HUES48 (cell line): ENCODE measurements around the gene GFPT1.

ENCODE experiments used
- H3K27ac ChIP-seq: one replicate; pipeline ENCODE4 v1.7.0; 2013; ENCODE audit warnings: low read depth, low read length, inconsistent platforms
- H3K27me3 ChIP-seq: 2 replicates; pipeline ENCODE4 v1.6.1; 2013; ENCODE audit warnings: mild to moderate bottlenecking, low read length; ENCODE audit not compliant: control insufficient read depth, insufficient read depth
- H3K36me3 ChIP-seq: 2 replicates; pipeline ENCODE4 v1.6.1; 2013; ENCODE audit warnings: low read length; ENCODE audit not compliant: control insufficient read depth, insufficient read depth
- H3K4me1 ChIP-seq: 2 replicates; pipeline ENCODE4 v1.6.1; 2013; ENCODE audit warnings: mild to moderate bottlenecking, low read length; ENCODE audit not compliant: control insufficient read depth, insufficient read depth
- H3K4me3 ChIP-seq: 2 replicates; pipeline ENCODE4 v1.5.1; 2013; ENCODE audit warnings: mild to moderate bottlenecking, low read depth, low read length
- H3K9ac ChIP-seq: 2 replicates; pipeline ENCODE4 v1.6.1; 2013; ENCODE audit warnings: mild to moderate bottlenecking, low read depth, low read length, moderate library complexity
- H3K9me3 ChIP-seq: 2 replicates; pipeline ENCODE4 v1.6.1; 2013; ENCODE audit warnings: low read length; ENCODE audit not compliant: control insufficient read depth, insufficient read depth

GFPT1 gene

DNA sequence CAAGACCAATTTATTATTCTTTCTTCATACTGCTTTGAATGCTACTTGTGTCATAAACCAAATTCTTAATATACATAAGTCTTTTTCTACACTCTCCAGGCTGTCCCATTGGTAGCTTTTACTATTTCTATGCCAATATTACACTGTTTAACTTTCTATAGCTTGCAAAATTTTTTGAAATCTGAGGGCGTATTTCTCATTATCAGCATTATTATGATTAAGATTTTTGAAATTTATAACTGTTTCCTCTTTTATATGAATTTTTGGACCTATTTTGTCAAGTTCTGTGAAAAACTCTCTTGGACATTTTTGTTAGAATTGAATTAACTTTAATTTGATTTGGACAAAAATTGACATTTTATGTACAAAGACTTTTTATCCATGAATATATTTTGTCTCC, 98.6 kb downstream of the GFPT1 start:
- Histone ChIP-seq H3K9me3 (no peaks in the 10 kb centered on the region), H3K4me3 (no peak overlapping the region), H3K36me3 (no peaks in the 10 kb centered on the region), H3K27me3 (no peaks in the 10 kb centered on the region), H3K4me1 (no peaks in the 10 kb centered on the region), H3K9ac (no peak overlapping the region), H3K27ac (no peak overlapping the region)

GRCh38 chr2:69287544-69287943, 99.5 kb downstream of the GFPT1 start:
- H3K9me3 ChIP-seq = no peaks in the 10 kb centered on the region
- H3K27ac ChIP-seq = no peak overlapping the region
- H3K9ac ChIP-seq = no peak overlapping the region
- no peaks in the 10 kb centered on the region for H3K4me1 ChIP-seq
- H3K27me3 ChIP-seq = no peaks in the 10 kb centered on the region
- no peak overlapping the region for H3K4me3 ChIP-seq
- no peaks in the 10 kb centered on the region for H3K36me3 ChIP-seq

DNA sequence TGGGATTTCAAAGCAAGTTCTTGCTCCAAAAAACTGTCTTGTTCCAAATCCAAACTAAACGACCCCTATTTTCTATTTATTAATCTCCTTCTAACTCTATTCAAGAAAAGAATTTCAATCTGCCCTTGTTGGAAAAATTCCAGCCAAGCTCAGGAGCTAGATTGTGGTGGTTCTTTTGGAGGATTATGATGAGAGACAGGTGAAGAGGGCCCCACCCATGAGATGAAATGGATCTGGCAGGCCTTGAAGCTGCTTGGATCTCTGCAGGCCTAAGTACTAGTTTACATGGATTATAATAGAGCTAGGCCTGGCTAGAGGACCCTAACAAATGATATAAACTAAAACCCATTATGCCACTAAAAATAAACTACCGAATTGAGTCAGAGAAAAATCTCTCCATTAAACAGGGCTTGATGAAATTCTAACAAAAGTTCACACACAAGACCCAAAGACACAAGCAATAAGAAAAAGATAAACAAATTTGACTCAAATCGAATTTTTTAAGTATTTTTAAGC, 101.6 kb downstream of the GFPT1 start:
- no peak overlapping the region for H3K27ac ChIP-seq
- no peaks in the 10 kb centered on the region for H3K4me1 ChIP-seq
- H3K9ac ChIP-seq = no peak overlapping the region
- H3K27me3 ChIP-seq = no peaks in the 10 kb centered on the region
- no peaks in the 10 kb centered on the region for H3K9me3 ChIP-seq
- H3K4me3 ChIP-seq = no peak overlapping the region
- no peaks in the 10 kb centered on the region for H3K36me3 ChIP-seq

GRCh38 chr2:69280796-69281412, 106.1 kb downstream of the GFPT1 start:
- Histone ChIP-seq H3K4me3 (no peak overlapping the region), H3K36me3 (no peaks in the 10 kb centered on the region), H3K27ac (no peak overlapping the region), H3K27me3 (no peaks in the 10 kb centered on the region), H3K9ac (no peak overlapping the region), H3K9me3 (no peaks in the 10 kb centered on the region), H3K4me1 (no peaks in the 10 kb centered on the region)

GRCh38 chr2:69279931-69280681, 106.9 kb downstream of the GFPT1 start:
- no peak overlapping the region for H3K27ac ChIP-seq
- no peak overlapping the region for H3K4me3 ChIP-seq
- no peaks in the 10 kb centered on the region for H3K4me1 ChIP-seq
- no peaks in the 10 kb centered on the region for H3K36me3 ChIP-seq
- no peaks in the 10 kb centered on the region for H3K9me3 ChIP-seq
- H3K9ac ChIP-seq = no peak overlapping the region
- no peaks in the 10 kb centered on the region for H3K27me3 ChIP-seq

GRCh38 chr2:69279211-69279610, 107.8 kb downstream of the GFPT1 start:
- H3K36me3 ChIP-seq = no peaks in the 10 kb centered on the region
- H3K4me1 ChIP-seq = no peaks in the 10 kb centered on the region
- no peak overlapping the region for H3K27ac ChIP-seq
- H3K27me3 ChIP-seq = no peaks in the 10 kb centered on the region
- no peaks in the 10 kb centered on the region for H3K9me3 ChIP-seq
- H3K4me3 ChIP-seq = no peak overlapping the region
- no peak overlapping the region for H3K9ac ChIP-seq

DNA sequence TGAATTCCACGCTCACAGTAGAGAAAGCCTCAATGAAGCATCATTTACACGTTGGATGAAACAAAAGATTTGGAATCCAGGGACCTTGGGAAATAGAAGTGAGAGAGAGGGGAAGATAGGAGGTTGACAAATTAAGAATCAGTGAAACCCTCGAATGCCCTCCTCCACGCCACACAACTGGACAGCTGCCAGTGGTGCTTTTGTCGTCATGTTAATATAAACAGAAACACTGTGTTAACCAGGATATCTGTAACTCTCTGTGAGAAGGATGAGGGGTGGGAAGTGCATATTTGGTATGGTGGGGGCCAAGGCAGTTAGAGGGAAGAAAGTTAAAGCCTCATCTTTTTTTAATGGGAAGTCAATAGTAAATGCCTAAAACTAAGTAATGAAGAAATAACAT, 108.7 kb downstream of the GFPT1 start:
- H3K9ac ChIP-seq = no peak overlapping the region
- H3K9me3 ChIP-seq = no peaks in the 10 kb centered on the region
- no peak overlapping the region for H3K27ac ChIP-seq
- H3K4me3 ChIP-seq = no peak overlapping the region
- no peaks in the 10 kb centered on the region for H3K36me3 ChIP-seq
- no peaks in the 10 kb centered on the region for H3K4me1 ChIP-seq
- no peaks in the 10 kb centered on the region for H3K27me3 ChIP-seq

GRCh38 chr2:69275490-69275889, 111.5 kb downstream of the GFPT1 start:
- no peaks in the 10 kb centered on the region for H3K27me3 ChIP-seq
- H3K9me3 ChIP-seq = no peaks in the 10 kb centered on the region
- H3K4me3 ChIP-seq = no peak overlapping the region
- no peaks in the 10 kb centered on the region for H3K4me1 ChIP-seq
- no peak overlapping the region for H3K27ac ChIP-seq
- no peaks in the 10 kb centered on the region for H3K36me3 ChIP-seq
- no peak overlapping the region for H3K9ac ChIP-seq

DNA sequence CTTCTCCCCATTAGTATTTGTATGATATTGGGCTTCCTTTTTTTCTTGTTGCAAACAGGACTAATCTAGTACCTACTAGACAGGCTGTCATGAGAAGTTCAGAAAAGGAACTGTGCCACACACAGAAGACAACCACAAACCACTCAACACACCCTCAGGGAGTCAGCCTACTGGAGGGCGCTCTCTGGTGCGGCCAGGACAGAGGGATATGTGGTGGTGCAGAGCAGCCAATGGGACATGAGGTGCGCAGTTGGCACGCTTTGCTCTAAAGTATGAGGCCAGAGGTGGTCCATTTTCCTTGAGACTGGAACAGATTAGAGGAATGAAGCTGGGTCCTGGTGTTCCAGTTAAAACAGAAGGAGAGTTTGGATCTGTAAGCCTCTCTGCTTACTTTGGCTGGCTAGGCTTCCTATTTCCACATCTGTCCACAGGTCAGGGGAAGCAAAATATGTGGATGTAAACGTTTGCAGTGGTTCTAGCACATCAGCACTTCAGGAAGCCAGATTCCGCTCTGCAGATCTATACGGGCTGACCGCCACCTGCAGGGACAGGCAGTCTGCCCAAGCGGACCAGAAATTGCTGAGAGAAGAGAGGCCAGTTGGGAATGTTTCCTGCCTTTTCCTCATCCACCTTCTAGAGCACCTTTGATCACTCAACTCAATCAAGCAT, 114.1 kb downstream of the GFPT1 start:
- Histone ChIP-seq H3K27me3 (no peaks in the 10 kb centered on the region), H3K36me3 (no peaks in the 10 kb centered on the region), H3K9ac (no peak overlapping the region), H3K4me3 (no peak overlapping the region), H3K27ac (no peak overlapping the region), H3K4me1 (no peaks in the 10 kb centered on the region), H3K9me3 (no peaks in the 10 kb centered on the region)

DNA sequence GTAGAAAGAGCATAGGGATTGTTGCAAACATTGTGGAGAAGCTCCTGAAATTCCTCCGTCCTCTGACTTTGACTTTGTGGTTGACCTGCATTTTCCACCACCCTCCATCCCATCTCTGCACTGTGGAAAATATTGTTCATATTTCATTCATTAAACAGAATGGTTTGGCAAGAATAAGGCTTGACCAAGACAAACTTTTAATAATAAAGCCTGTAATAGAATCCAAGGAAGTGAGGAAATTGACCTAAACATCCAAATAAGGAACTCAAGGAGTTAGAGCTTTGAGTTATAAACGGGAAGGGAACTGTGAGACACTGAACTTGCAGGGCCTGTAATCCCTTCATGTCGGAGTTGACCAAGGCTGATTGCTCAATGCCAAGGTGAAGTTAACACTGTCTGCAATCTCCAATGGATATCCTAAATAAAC, 115.2 kb downstream of the GFPT1 start:
- no peak overlapping the region for H3K27ac ChIP-seq
- H3K36me3 ChIP-seq = no peaks in the 10 kb centered on the region
- no peak overlapping the region for H3K4me3 ChIP-seq
- H3K27me3 ChIP-seq = no peaks in the 10 kb centered on the region
- H3K9me3 ChIP-seq = no peaks in the 10 kb centered on the region
- no peaks in the 10 kb centered on the region for H3K4me1 ChIP-seq
- H3K9ac ChIP-seq = no peak overlapping the region
